ENCODE measurements around the gene JDP2.

The JDP2 gene

GRCh38 chr14:75499084-75499875 lies 71.5 kb downstream of the JDP2 start:
- Histone ChIP-seq H3K4me3 (replicated peaks; ENCODE audit: low read depth, low read length) (no peak overlapping the region), H3K36me3 (ENCODE audit: control insufficient read depth, insufficient read depth, low read length) (no peaks in the 10 kb centered on the region), H3K27me3 (replicated peaks; ENCODE audit: control insufficient read depth, insufficient read depth, low read length) (no peaks in the 10 kb centered on the region)
- TF ChIP-seq CTCF (IDR thresholded peaks at IDR 0.05; ENCODE audit: insufficient read depth, low read length, poor library complexity, severe bottlenecking) = no peak
- peak; percentile 71 for DNase-seq (ENCODE audit: extremely low read depth, insufficient read length)

- no peak for DNase-seq (ENCODE audit: extremely low read depth, insufficient read length)
- Histone ChIP-seq H3K27me3 (replicated peaks; ENCODE audit: control insufficient read depth, insufficient read depth, low read length) (no peaks in the 10 kb centered on the region), H3K4me3 (replicated peaks; ENCODE audit: low read depth, low read length) (no peak overlapping the region), H3K36me3 (ENCODE audit: control insufficient read depth, insufficient read depth, low read length) (no peaks in the 10 kb centered on the region)
- TF ChIP-seq CTCF (IDR thresholded peaks at IDR 0.05; ENCODE audit: insufficient read depth, low read length, poor library complexity, severe bottlenecking) = no peak
Measured at GRCh38 chr14:75501080-75501479, 73.3 kb downstream of the JDP2 start.

- no peak for TF ChIP-seq CTCF (IDR thresholded peaks at IDR 0.05; ENCODE audit: insufficient read depth, low read length, poor library complexity, severe bottlenecking)
- no peak overlapping the region for H3K4me3 ChIP-seq (replicated peaks; ENCODE audit: low read depth, low read length)
- no peak for DNase-seq (ENCODE audit: extremely low read depth, insufficient read length)
- no peaks in the 10 kb centered on the region for H3K27me3 ChIP-seq (replicated peaks; ENCODE audit: control insufficient read depth, insufficient read depth, low read length)
- H3K36me3 ChIP-seq (ENCODE audit: control insufficient read depth, insufficient read depth, low read length) = no peaks in the 10 kb centered on the region
Measured at GRCh38 chr14:75504411-75504810, 76.6 kb downstream of the JDP2 start.

- no peak for TF ChIP-seq CTCF (IDR thresholded peaks at IDR 0.05; ENCODE audit: insufficient read depth, low read length, poor library complexity, severe bottlenecking)
- no peak for DNase-seq (ENCODE audit: extremely low read depth, insufficient read length)
- Histone ChIP-seq H3K27me3 (replicated peaks; ENCODE audit: control insufficient read depth, insufficient read depth, low read length) (no peaks in the 10 kb centered on the region), H3K36me3 (ENCODE audit: control insufficient read depth, insufficient read depth, low read length) (no peaks in the 10 kb centered on the region), H3K4me3 (replicated peaks; ENCODE audit: low read depth, low read length) (no peak overlapping the region)
Measured at GRCh38 chr14:75506930-75507329, 79.1 kb downstream of the JDP2 start.

- no peak for DNase-seq (ENCODE audit: extremely low read depth, insufficient read length)
- no peaks in the 10 kb centered on the region for H3K27me3 ChIP-seq (replicated peaks; ENCODE audit: control insufficient read depth, insufficient read depth, low read length)
- H3K4me3 ChIP-seq (replicated peaks; ENCODE audit: low read depth, low read length) = no peak overlapping the region
- no peaks in the 10 kb centered on the region for H3K36me3 ChIP-seq (ENCODE audit: control insufficient read depth, insufficient read depth, low read length)
- no peak for TF ChIP-seq CTCF (IDR thresholded peaks at IDR 0.05; ENCODE audit: insufficient read depth, low read length, poor library complexity, severe bottlenecking)
Measured at GRCh38 chr14:75510547-75510946, 82.7 kb downstream of the JDP2 start.
